Pulmonary artery endothelial cell (primary cell): ENCODE data around the gene FBXW8. TPM values are rescaled to one million over a fixed set of nuclear protein-coding genes. Genes with fewer than 3 reads are reported as not detected.

Experiments used
- DNase-seq: peaks from one replicate; pipeline ENCODE4 v3.0.0-alpha.2; 2011; ENCODE audit warnings: low read depth, low spot score
- total RNA-seq: library from RNA; depleted of rRNA; stranded (reverse); fragments of >200 nt; gene quantifications from 2 replicates; pipeline ENCODE4 v1.2.3, GENCODE V29; 2014

The FBXW8 gene
- total RNA-seq, 1 donor from 2014 or later, result 9.2 TPM

DNA sequence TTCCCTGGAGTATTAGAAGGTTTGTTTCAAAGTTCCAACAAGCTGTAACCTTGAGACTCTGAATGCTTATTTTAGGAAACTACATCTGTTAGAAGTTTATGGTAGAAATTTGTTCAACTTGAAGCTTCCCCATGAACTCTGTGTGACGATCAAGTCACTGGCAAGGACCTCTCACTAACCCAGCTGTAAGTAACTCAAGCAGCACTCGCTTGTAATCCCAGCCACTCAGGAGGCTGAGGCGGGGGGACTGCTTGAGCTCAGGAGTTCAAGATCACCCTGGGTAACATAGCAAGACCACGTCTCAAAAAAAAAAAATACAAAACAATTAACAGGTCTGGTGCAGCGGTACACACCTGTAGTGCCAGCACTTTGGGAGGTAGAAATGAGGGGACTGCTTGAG is 162.9 kb downstream of the FBXW8 start:
- no peak for DNase-seq

DNA sequence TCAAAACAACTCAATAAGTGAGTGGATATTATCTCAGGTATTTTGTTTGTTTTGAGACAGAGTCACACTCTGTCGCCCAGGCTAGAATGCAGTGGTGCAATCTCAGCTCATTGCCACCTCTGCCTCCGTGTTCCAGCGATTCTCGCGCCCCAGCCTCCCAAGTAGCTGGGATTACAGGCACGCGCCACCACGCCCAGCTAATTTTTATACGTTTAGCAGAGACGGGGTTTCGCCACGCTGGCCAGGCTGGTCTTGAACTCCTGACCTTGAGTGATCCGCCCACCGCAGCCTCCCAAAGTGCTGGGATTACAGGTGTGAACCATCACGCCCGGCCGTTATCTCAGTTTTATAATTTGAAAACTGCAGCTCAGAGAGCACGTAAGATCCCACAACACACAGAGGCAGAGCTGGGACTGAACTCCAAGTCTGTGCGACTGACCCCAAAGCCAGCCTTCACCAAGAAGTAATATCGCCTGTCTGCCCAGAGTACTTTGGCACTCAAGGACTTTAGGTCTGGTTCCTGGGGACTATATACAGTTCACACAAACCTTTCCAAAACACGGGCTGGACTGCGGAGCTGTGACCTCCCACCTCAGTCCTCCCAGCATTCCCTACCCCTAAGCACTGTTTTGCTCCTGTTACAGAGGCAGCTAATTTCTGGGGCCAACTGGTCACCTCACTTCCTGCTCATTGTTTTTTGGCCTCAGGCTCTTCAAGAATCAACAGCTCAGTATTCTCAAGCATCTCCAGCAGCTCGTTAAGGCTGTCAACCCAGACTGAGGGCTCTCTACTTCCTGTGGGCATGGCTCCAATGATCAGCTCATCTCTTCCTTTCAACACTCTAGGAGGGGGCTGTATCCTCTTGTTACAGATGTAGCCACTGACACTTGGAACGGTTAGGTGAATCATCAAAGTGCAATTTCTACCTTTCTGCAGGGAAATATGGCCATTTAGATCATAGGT is 165.9 kb downstream of the FBXW8 start:
- DNase-seq, result no peak

DNA sequence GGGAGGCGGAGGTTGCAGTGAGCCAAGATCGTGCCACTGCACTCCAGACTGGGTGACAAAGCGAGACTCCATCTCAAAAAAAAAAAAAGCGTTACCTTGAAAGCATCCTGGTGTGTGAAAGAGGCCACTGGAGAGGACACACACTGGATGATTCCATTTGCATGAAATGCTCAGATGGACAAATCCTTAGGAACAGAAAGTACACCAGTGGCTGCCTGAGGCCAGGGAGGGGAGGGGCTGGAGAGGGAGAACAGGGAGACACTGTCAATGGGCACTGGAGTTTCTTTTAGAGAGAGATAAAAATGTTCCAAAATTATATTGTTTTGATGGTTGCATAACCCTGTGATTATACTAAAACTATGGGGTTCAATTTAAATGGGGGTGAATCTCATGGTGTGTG is 168.7 kb downstream of the FBXW8 start:
- no peak for DNase-seq

DNA sequence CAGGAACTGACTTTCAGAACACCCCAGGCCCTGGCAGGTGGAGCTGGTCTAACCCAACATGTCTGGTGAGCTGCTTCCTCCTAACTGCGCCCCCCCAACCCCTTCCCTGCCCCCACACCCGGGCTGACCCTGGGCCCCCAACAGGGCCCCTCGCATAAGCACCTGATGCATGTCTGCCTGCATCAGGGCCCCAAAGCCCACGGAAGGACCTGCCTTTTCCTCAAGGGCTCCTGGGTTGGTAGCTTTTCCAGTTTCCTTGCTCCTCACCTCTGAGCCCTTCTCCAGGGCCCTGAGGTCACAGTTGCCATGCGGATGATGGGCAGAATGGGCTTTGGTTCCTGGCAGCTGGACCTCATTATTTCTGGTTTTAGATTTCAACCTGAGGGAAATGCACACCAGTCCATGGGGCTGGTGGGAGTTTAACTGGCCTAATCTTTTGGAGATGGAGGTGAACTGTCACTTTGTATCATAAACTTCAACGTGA is 170.0 kb downstream of the FBXW8 start:
- no peak for DNase-seq

Other genes with a start within 250 kb of the FBXW8 start
- gene SPRING1, start 172.9 kb upstream of the FBXW8 start, total RNA-seq, result 28.7 and 42.8 TPM in 2 replicates
- gene RNFT2, start 172.6 kb upstream of the FBXW8 start, total RNA-seq, result 2.6 and 2.7 TPM in 2 replicates
- gene HRK, start 29.5 kb upstream of the FBXW8 start, total RNA-seq, result not detected in 2 replicates
- 0.14 and 0.46 TPM in 2 replicates for gene TESC, start 188.5 kb downstream of the FBXW8 start, total RNA-seq